K562 (cell line): Measurements from ENCODE around the gene TMEM63A. TPM values are rescaled to one million over a fixed set of nuclear protein-coding genes. Genes with fewer than 3 reads are reported as not detected.

Experiments used
- EP400 ChIP-seq: fragments of 450-650 bp; IDR thresholded peaks from 2 replicates; pipeline ENCODE4 v1.6.1; 2017; ENCODE audit warnings: antibody characterized with exemption, mild to moderate bottlenecking, moderate library complexity
- GABPB2 ChIP-seq: fragments of 250-450 bp; sonication (Bioruptor Pico); conservative IDR thresholded peaks from 2 replicates; pipeline ENCODE4 v1.5.1; 2021; ENCODE audit warnings: mild to moderate bottlenecking
- GTF2A2 ChIP-seq: IDR thresholded peaks from 2 replicates; pipeline ENCODE4 v1.6.1; 2016; ENCODE audit warnings: mild to moderate bottlenecking, missing genetic modification characterization, missing compliant biosample characterization
- HDAC2 ChIP-seq: fragments of 450-650 bp; IDR thresholded peaks from 2 replicates; pipeline ENCODE4 v1.6.1; 2016; ENCODE audit warnings: mild to moderate bottlenecking
- HNRNPK ChIP-seq: fragments of 200-400 bp; formaldehyde crosslinking; IDR thresholded peaks from one replicate; pipeline ENCODE4 v1.6.1; 2018; ENCODE audit warnings: mild to moderate bottlenecking, low read depth, low read length; ENCODE audit not compliant: poor library complexity, severe bottlenecking
- IRF2 ChIP-seq: sonication (generic); formaldehyde crosslinking; IDR thresholded peaks from 2 replicates; pipeline ENCODE4 v1.8.1; 2022; ENCODE audit warnings: mild to moderate bottlenecking, missing genetic modification reagents
- KAT2B ChIP-seq: IDR thresholded peaks from one replicate; pipeline ENCODE4 v1.6.1; 2012; ENCODE audit warnings: low read depth, mild to moderate bottlenecking, control low read depth, inconsistent platforms, low read length, moderate library complexity
- KDM5B ChIP-seq: fragments of 200-600 bp; sonication (generic); IDR thresholded peaks from 2 replicates; pipeline ENCODE4 v1.6.1; 2012; ENCODE audit warnings: low read depth, mild to moderate bottlenecking, moderate library complexity, low read length, control low read depth, inconsistent platforms; ENCODE audit not compliant: insufficient replicate concordance
- MAFF ChIP-seq: IDR thresholded peaks from 2 replicates; pipeline ENCODE4 v1.6.1; 2012; ENCODE audit warnings: low read length, improper control_type of control experiment
- MAFG ChIP-seq: fragments of 450-650 bp; conservative IDR thresholded peaks from 2 replicates; pipeline ENCODE4 v1.6.1; 2016; ENCODE audit warnings: missing genetic modification characterization, missing compliant biosample characterization
- MYC ChIP-seq, 2 experiments: fragments of 250-450 bp in 1 of 2; sonication (Bioruptor Pico) in 1 of 2; IDR thresholded peaks; 2 replicates each; pipeline versions ENCODE4 v1.5.1 to v1.6.1; 2012 to 2021; ENCODE audit warnings: low read depth in 2 of 2, borderline replicate concordance in 1 of 2, improper control_type of control experiment in 1 of 2, low read length in 1 of 2, mild to moderate bottlenecking in 1 of 2, moderate library complexity in 1 of 2
- PHF21A ChIP-seq: fragments of 450-650 bp; IDR thresholded peaks from 2 replicates; pipeline ENCODE4 v1.6.1; 2017; ENCODE audit warnings: low read depth, borderline replicate concordance
- PTRF ChIP-seq: fragments of 450-650 bp; IDR thresholded peaks from 2 replicates; pipeline ENCODE4 v1.6.1; 2016; ENCODE audit warnings: mild to moderate bottlenecking, missing genetic modification characterization, missing compliant biosample characterization
- SRSF7 ChIP-seq: fragments of 200-400 bp; formaldehyde crosslinking; optimal IDR thresholded peaks from 2 replicates; pipeline ENCODE3; 2017; ENCODE audit warnings: mild to moderate bottlenecking, low read depth, low read length
- STAG1 ChIP-seq: sonication (generic); formaldehyde crosslinking; IDR thresholded peaks from 2 replicates; pipeline ENCODE4 v1.5.0; 2020; ENCODE audit warnings: missing genetic modification reagents, borderline replicate concordance
- ZNF24 ChIP-seq: fragments of 450-650 bp; IDR thresholded peaks from 2 replicates; pipeline ENCODE4 v1.6.1; 2016
- ZNF584 ChIP-seq: fragments of 200-800 bp; sonication (Bioruptor generic); IDR thresholded peaks from 2 replicates; pipeline ENCODE4 v1.6.1; 2016; ENCODE audit warnings: low read depth, mild to moderate bottlenecking, missing genetic modification characterization, missing compliant biosample characterization
- polyA plus RNA-seq, 8 experiments: library from polyadenylated mRNA; depleted of rRNA in 4 of 8; stranded (reverse) in 5 of 8; unstranded in 3 of 8; fragments of >200 nt; fragmentation: Nextera tagmentation in 2 of 8; fragmentation: Illumina TruSeq in 1 of 8; extraction: Ambion mirVana in 2 of 8; extraction: Trizol in 1 of 8; gene quantifications; 2 replicates each; pipeline versions ENCODE4 v1.2.1 to v1.2.3, GENCODE V29; 2011 to 2014; ENCODE audit warnings: inconsistent platforms in 1 of 8, missing spikeins in 1 of 8
- total RNA-seq, 7 experiments: library from RNA; depleted of rRNA in 6 of 7; stranded (reverse); fragments of >200 nt in 6 of 7; fragmentation: Illumina TruSeq in 2 of 7; extraction: Trizol in 2 of 7; gene quantifications; 2 replicates each; pipeline versions ENCODE4 v1.2.1 to v1.2.3, GENCODE V29; 2011 to 2021; ENCODE audit warnings: low replicate concordance in 1 of 7
- TF ChIP-seq, protein P1 (sequence below): sonication (generic); formaldehyde crosslinking; IDR thresholded peaks from 2 replicates; pipeline ENCODE4 v1.5.0; 2020; ENCODE audit warnings: missing genetic modification reagents
- TF ChIP-seq, protein P2 (sequence below), 2 experiments: fragments of 250-450 bp in 1 of 2; fragments of 450-650 bp in 1 of 2; sonication (Bioruptor Pico) in 1 of 2; IDR thresholded peaks; 2 replicates each; pipeline versions ENCODE4 v1.6.1 to v1.8.0; 2016 to 2021; ENCODE audit warnings: mild to moderate bottlenecking in 2 of 2, moderate library complexity in 2 of 2, missing compliant biosample characterization in 1 of 2, missing genetic modification characterization in 1 of 2
- TF ChIP-seq, protein P3 (sequence below): sonication (generic); formaldehyde crosslinking; IDR thresholded peaks from 2 replicates; pipeline ENCODE4 v1.8.0; 2022; ENCODE audit warnings: mild to moderate bottlenecking, missing genetic modification reagents
- TF ChIP-seq, protein P4 (sequence below): fragments of 450-650 bp; formaldehyde crosslinking; IDR thresholded peaks from 2 replicates; pipeline ENCODE4 v1.4.0; 2020; ENCODE audit warnings: mild to moderate bottlenecking, moderate library complexity
- TF ChIP-seq, protein P5 (sequence below): fragments of 250-450 bp; sonication (Bioruptor Pico); IDR thresholded peaks from 2 replicates; pipeline ENCODE4 v1.4.0; 2020; ENCODE audit warnings: mild to moderate bottlenecking

The TMEM63A gene
- total and polyA plus RNA-seq, 9 of the 15 experiments (the other 6 are each of a cell fraction or from before 2014, with no cell fraction given) = 2.0 to 54.6 (median 17.5) TPM

DNA sequence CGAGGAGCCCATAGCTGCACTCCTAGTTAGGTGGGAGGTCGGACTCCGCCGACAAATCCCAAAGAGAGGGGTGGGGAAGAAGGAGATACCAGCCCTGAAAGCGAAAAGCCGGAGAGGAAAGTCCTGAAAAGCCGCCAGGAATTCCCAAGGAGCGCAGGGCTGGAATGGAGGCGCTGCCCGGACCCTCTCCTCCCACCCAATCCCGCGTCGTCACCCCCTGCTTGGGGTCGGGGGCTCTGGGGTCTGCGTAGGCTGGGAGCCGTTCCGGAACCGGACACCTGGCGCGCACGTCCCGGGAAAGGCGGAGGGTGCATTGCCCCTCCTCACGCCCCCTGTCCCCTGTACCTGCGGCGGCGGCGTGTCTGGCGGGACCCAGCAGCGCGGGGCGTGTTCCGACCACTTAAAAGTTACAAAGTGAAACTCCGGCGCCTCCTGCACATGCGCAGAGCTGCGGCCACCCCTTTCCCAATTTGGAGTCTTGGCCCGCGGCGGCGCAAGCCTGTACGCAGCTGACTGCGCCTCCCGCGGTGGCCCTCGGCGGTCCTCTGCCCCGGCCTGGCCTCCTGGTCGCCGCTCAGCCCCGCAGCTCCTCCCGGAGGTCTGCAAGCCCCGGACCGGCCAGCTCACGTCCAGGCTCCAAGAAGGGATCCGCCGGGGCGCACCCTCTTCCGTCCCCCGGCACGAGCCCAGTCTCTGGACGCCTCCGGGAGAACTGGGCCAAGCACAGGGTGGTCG, at the start of gene TMEM63A (continued):
- TF ChIP-seq ZNF584 = no peak
- no peak for TF ChIP-seq PTRF
- peak; percentile 69; the same call in 1 of the 2 replicates for TF ChIP-seq EP400
- TF ChIP-seq, protein P1, sequence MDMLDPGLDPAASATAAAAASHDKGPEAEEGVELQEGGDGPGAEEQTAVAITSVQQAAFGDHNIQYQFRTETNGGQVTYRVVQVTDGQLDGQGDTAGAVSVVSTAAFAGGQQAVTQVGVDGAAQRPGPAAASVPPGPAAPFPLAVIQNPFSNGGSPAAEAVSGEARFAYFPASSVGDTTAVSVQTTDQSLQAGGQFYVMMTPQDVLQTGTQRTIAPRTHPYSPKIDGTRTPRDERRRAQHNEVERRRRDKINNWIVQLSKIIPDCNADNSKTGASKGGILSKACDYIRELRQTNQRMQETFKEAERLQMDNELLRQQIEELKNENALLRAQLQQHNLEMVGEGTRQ (CRISPR knock-in tag) = 0 out of 2 replicates have a peak, but pooled peaks have one; percentile 2
- TF ChIP-seq MYC (IDR thresholded peaks at IDR 0.05; ENCODE audit: low read depth, low read length) = peak; percentile 54; the same call in 1 of the 2 replicates
- no peak for TF ChIP-seq MYC (CRISPR knock-in tag; IDR thresholded peaks at IDR 0.05; ENCODE audit: borderline replicate concordance, low read depth)
- peak; percentile 47 for TF ChIP-seq HDAC2
- TF ChIP-seq MAFG (tag) = no peak
- no peak for TF ChIP-seq STAG1
- TF ChIP-seq, protein P2, sequence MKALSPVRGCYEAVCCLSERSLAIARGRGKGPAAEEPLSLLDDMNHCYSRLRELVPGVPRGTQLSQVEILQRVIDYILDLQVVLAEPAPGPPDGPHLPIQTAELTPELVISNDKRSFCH (CRISPR knock-in tag; IDR thresholded peaks at IDR 0.05) = no peak
- TF ChIP-seq, protein P2 (tag; IDR thresholded peaks at IDR 0.05) = no peak
- TF ChIP-seq KAT2B = no peak
- TF ChIP-seq KDM5B = peak; percentile 44
- TF ChIP-seq, protein P3, sequence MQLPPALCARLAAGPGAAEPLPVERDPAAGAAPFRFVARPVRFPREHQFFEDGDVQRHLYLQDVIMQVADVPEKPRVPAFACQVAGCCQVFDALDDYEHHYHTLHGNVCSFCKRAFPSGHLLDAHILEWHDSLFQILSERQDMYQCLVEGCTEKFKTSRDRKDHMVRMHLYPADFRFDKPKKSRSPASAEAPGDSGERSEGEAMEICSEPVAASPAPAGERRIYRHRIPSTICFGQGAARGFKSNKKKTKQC (CRISPR knock-in tag) = peak; percentile 3; the same call in 1 of the 2 replicates
- peak; percentile 84; the same call in 1 of the 2 replicates for TF ChIP-seq IRF2
- no peak for TF ChIP-seq SRSF7
- TF ChIP-seq ZNF24 = peak; percentile 71; the same call in 1 of the 2 replicates
- TF ChIP-seq HNRNPK = no peak
- TF ChIP-seq PHF21A = no peak
- TF ChIP-seq GTF2A2 = no peak
- TF ChIP-seq GABPB2 (CRISPR knock-in tag) = no peak
- TF ChIP-seq, protein P4, sequence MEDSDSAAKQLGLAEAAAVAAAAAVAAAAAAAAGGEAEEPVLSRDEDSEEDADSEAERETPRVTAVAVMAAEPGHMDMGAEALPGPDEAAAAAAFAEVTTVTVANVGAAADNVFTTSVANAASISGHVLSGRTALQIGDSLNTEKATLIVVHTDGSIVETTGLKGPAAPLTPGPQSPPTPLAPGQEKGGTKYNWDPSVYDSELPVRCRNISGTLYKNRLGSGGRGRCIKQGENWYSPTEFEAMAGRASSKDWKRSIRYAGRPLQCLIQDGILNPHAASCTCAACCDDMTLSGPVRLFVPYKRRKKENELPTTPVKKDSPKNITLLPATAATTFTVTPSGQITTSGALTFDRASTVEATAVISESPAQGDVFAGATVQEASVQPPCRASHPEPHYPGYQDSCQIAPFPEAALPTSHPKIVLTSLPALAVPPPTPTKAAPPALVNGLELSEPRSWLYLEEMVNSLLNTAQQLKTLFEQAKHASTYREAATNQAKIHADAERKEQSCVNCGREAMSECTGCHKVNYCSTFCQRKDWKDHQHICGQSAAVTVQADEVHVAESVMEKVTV = 0 out of 2 replicates have a peak, but pooled peaks have one; percentile 11
- TF ChIP-seq, protein P5, sequence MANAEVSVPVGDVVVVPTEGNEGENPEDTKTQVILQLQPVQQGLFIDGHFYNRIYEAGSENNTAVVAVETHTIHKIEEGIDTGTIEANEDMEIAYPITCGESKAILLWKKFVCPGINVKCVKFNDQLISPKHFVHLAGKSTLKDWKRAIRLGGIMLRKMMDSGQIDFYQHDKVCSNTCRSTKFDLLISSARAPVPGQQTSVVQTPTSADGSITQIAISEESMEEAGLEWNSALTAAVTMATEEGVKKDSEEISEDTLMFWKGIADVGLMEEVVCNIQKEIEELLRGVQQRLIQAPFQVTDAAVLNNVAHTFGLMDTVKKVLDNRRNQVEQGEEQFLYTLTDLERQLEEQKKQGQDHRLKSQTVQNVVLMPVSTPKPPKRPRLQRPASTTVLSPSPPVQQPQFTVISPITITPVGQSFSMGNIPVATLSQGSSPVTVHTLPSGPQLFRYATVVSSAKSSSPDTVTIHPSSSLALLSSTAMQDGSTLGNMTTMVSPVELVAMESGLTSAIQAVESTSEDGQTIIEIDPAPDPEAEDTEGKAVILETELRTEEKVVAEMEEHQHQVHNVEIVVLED (CRISPR knock-in tag) = peak; percentile 65; the same call in 1 of the 2 replicates
- no peak for TF ChIP-seq MAFF
